Measurements from ENCODE around the gene TMEM86B. TPM values are rescaled to one million over a fixed set of nuclear protein-coding genes. Genes with fewer than 3 reads are reported as not detected.

The TMEM86B gene
- total RNA-seq, 4 donors from 2014 or later = 1.1 to 3.6 (median 2.2) TPM; not detected in 1

DNA sequence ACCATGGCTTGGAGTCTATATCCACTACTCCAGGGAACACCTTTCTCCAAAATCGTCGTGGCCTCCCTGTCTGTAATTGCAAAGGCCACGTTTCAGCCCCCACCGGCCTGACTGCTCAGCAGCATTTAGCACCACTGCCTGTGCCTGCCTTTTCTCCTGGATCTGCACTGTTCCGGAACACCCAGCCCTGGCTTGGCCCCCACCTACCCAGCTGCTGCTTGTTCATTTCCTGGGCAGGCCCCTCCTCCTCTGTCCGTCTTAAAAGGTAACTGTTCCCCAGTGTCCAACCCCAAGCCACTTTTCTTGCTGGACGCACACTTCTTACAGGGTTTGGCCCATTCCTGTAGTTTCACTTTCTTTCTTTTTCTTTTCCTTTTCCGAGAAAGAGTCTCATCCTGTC is 39.9 kb downstream of the TMEM86B start:
- peaks cover 0 to 49% (median 0%) of the 10 kb centered on the region in 4 donors for H3K27me3 ChIP-seq
- peaks cover 0 to 18% (median 3%) of the 10 kb centered on the region in 3 donors for H3K4me1 ChIP-seq
- WGBS, 2 donors = 33 to 39% methylated on average over 8 of the region's 8 CpGs
- peak overlapping the region; percentile 73 to 88 (median 76) for H3K27ac ChIP-seq
- intact Hi-C loops (cut with DNase I) = no loop called here
- H3K36me3 ChIP-seq = no peaks in the 10 kb centered on the region
- H3K4me3 ChIP-seq = peak overlapping the region in 1 of 4 donors; percentile 7
- no peaks in the 10 kb centered on the region for H3K9me3 ChIP-seq
- TF ChIP-seq POLR2A (IDR thresholded peaks at IDR 0.05) = no peak
- TF ChIP-seq, protein P1, sequence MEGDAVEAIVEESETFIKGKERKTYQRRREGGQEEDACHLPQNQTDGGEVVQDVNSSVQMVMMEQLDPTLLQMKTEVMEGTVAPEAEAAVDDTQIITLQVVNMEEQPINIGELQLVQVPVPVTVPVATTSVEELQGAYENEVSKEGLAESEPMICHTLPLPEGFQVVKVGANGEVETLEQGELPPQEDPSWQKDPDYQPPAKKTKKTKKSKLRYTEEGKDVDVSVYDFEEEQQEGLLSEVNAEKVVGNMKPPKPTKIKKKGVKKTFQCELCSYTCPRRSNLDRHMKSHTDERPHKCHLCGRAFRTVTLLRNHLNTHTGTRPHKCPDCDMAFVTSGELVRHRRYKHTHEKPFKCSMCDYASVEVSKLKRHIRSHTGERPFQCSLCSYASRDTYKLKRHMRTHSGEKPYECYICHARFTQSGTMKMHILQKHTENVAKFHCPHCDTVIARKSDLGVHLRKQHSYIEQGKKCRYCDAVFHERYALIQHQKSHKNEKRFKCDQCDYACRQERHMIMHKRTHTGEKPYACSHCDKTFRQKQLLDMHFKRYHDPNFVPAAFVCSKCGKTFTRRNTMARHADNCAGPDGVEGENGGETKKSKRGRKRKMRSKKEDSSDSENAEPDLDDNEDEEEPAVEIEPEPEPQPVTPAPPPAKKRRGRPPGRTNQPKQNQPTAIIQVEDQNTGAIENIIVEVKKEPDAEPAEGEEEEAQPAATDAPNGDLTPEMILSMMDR (IDR thresholded peaks at IDR 0.05) = no peak
- DNase-seq = no peak

DNA sequence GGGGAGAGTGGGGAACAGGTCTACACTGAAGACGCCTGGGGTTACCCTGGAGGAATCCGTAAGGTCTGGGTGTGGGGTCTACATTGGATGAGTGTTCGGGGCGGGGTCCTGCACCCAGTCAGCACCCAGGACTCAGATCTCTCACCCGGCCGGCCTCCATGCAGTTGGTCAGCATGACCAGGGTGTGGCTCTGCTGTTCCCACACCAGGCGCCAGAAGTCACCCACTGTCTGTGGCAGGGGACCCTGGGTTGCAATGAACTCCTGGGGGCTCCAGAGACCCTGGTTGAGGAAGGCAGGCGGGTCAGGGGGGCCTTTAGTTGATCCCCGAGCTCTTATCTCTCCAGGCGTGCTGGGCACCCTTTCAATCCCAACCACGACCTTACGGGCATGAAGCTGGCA is 42.5 kb downstream of the TMEM86B start:
- H3K36me3 ChIP-seq = no peaks in the 10 kb centered on the region
- peaks cover 0 to 18% (median 3%) of the 10 kb centered on the region in 3 donors for H3K4me1 ChIP-seq
- WGBS, 2 donors = 53 to 86% methylated on average over 6 to 7 of the region's 12 CpGs
- no peak overlapping the region for H3K27ac ChIP-seq
- H3K9me3 ChIP-seq = no peaks in the 10 kb centered on the region
- no peak for DNase-seq
- intact Hi-C loops (cut with DNase I) = no loop called here
- no peak for TF ChIP-seq POLR2A (IDR thresholded peaks at IDR 0.05)
- TF ChIP-seq, protein P1 (IDR thresholded peaks at IDR 0.05) = no peak
- H3K27me3 ChIP-seq = peaks cover 0 to 56% (median 0%) of the 10 kb centered on the region in 4 donors
- no peak overlapping the region for H3K4me3 ChIP-seq

DNA sequence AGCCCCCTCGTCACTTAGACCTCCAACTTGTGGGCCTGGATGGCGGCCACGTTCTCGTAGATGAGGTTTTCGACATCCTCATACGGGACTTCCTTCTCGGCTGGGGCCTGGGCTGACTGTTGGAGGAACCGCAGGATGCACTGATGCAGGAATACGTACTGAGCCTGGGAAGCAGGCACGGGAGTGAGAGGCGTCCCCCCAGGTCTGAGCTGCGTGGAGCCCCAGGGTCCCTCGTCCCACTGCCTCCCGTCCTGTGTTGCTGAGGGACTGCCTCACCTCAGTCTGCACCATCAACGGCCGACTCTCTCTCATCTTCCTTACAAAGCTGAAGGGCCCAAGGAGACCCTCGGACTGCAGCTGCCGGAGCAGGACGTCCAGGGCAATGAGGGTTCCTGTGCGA is 46.8 kb downstream of the TMEM86B start:
- Histone ChIP-seq H3K9me3 (no peaks in the 10 kb centered on the region), H3K4me3 (no peak overlapping the region), H3K36me3 (no peaks in the 10 kb centered on the region), H3K27ac (no peak overlapping the region), H3K27me3 (peaks cover 5 to 98% (median 8%) of the 10 kb centered on the region in 4 donors), H3K4me1 (peaks cover 11 to 19% (median 16%) of the 10 kb centered on the region in 3 donors)
- 68 to 80% methylated on average over 2 to 10 of the region's 20 CpGs for WGBS, 2 donors
- DNase-seq = no peak
- TF ChIP-seq, protein P1 (IDR thresholded peaks at IDR 0.05) = no peak
- TF ChIP-seq POLR2A (IDR thresholded peaks at IDR 0.05) = no peak
- intact Hi-C loops (cut with DNase I) = no loop called here

DNA sequence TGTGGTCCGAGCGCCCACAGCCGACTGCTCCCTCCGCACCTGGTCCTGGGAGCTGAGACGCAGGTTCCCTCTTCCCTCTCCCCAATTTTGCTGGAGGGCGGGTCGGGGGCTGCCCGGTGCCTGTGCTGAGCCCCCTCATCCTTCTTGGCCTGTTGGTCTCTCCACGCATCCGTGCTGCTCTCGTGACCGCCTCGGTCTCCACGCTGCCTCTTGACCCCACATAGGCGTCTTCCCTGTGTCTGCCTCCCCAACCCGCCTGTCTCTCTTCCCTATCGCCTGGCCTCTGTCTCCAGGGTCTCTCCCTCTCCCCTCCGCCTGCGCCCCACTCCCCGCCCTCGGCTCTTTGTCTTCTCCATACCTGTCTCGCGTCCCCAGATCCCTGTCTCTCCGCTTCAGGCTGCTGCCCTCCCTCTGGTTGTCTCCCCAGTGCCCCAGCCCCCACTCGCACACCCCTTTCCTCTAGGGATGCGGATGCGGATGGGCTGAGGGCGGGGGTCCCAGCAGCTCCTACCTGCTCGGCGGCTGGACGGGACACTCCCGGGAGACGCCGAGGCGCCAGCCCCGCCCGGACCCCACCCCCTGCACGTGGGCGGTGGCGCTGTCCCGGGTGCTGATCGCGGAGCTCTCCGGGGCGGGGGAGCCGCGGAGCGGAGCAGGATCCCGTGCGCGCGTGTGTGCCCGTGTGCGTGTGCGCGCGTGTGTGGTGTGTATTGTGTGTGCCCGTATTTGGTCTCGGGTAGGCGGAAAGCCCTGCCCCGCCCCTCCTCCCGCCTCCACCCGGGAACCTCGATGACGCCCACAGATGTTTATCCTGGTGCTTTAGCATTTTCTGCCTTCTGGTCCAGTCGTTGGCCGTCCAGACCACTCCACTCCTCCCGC is 48.7 kb downstream of the TMEM86B start, which contains the start of gene SYT5:
Gene SYT5 (minus strand): TSS at position 684 of the 879 bp plus-strand sequence. CDS start 1,248 bp downstream, outside the sequence.
- intact Hi-C loops (cut with DNase I) = no loop called here
- WGBS, 2 donors = 2 to 5% methylated on average over 23 to 25 of the region's 68 CpGs

More for the DNA sequence above, 48.7 kb downstream of the TMEM86B start, which contains the start of gene SYT5:
- TF ChIP-seq, protein P1 (IDR thresholded peaks at IDR 0.05) = no peak
- no peak for TF ChIP-seq POLR2A (IDR thresholded peaks at IDR 0.05)
- no peak for DNase-seq
- Histone ChIP-seq H3K9me3 (no peaks in the 10 kb centered on the region), H3K4me1 (peaks cover 11 to 19% (median 16%) of the 10 kb centered on the region in 3 donors), H3K27me3 (peaks cover 6 to 99% (median 13%) of the 10 kb centered on the region in 4 donors), H3K4me3 (peak within 1 kb of the TSS in 3 of 4 donors; percentile 6 to 48 (median 34)), H3K36me3 (no peaks in the 10 kb centered on the region), H3K27ac (no peak within 1 kb of the TSS)
